Esophagus squamous epithelium (tissue), 4 donors: ENCODE data around the gene CRHR1.

Source experiments
- CTCF ChIP-seq, 6 experiments: fragments of 450-650 bp in 4 of 6; fragments of 200-600 bp in 2 of 6; sonication (generic) in 2 of 6; IDR thresholded peaks; one replicate each; pipeline ENCODE4 v1.5.1; 2016 to 2019; ENCODE audit warnings: antibody characterized with exemption in 6 of 6, mild to moderate bottlenecking in 4 of 6, moderate library complexity in 4 of 6
- POLR2A ChIP-seq, 4 donors: fragments of 450-650 bp; IDR thresholded peaks; one replicate each; pipeline ENCODE4 v1.6.1; 2017; ENCODE audit warnings: antibody characterized with exemption in 4 of 4, mild to moderate bottlenecking in 4 of 4, moderate library complexity in 3 of 4

GRCh38 chr17:45752246-45752645 lies 31.9 kb upstream of the CRHR1 start:
- no peak for TF ChIP-seq CTCF (IDR thresholded peaks at IDR 0.05)
- no peak for TF ChIP-seq POLR2A (IDR thresholded peaks at IDR 0.05)
